Retinal pigment epithelial cell (primary cell): ENCODE results near the gene MTCP1.

Experiments
- DNase-seq: peaks from one replicate; pipeline ENCODE4 v3.0.0-alpha.2; 2010; ENCODE audit warnings: low read depth
- H3K4me3 ChIP-seq: 2 replicates; pipeline ENCODE4 v1.5.1; 2011; ENCODE audit warnings: mild to moderate bottlenecking, low read length, control low read depth, moderate library complexity
- CTCF ChIP-seq: conservative IDR thresholded peaks from 2 replicates; pipeline ENCODE4 v1.5.1; 2011; ENCODE audit warnings: low read depth, low read length, control low read depth, inconsistent platforms

Gene MTCP1

GRCh38 chrX:155069414-155069813 is 1.5 kb downstream of the MTCP1 start:
- no peak for DNase-seq
- no peak overlapping the region for H3K4me3 ChIP-seq
- TF ChIP-seq CTCF: no peak

GRCh38 chrX:155068165-155068564 is 2.8 kb downstream of the MTCP1 start:
- TF ChIP-seq CTCF: no peak
- no peak for DNase-seq
- no peak overlapping the region for H3K4me3 ChIP-seq

- no peak for TF ChIP-seq CTCF
- H3K4me3 ChIP-seq: no peak overlapping the region
- DNase-seq: no peak
Observed at GRCh38 chrX:155065035-155065734, 5.8 kb downstream of the MTCP1 start.

- no peak for DNase-seq
- no peak overlapping the region for H3K4me3 ChIP-seq
- TF ChIP-seq CTCF: no peak
Observed at GRCh38 chrX:155061760-155062159, 9.2 kb downstream of the MTCP1 start.

GRCh38 chrX:155056877-155057792 is 13.8 kb downstream of the MTCP1 start:
- peak; percentile 72 for TF ChIP-seq CTCF
- H3K4me3 ChIP-seq: no peak overlapping the region
- DNase-seq: no peak

GRCh38 chrX:155056471-155056870 is 14.5 kb downstream of the MTCP1 start:
- no peak for TF ChIP-seq CTCF
- H3K4me3 ChIP-seq: no peak overlapping the region
- DNase-seq: no peak
